ENCODE measurements around the gene C11orf58.

C11orf58 gene

GRCh38 chr11:16738193-16738946 is at the start of gene C11orf58:
Gene C11orf58 (plus strand): TSS chr11:16738647. CDS start chr11:16738779, 132 bp downstream.
- DNase-seq: peak; percentile 91 to 97 (median 96)

DNA sequence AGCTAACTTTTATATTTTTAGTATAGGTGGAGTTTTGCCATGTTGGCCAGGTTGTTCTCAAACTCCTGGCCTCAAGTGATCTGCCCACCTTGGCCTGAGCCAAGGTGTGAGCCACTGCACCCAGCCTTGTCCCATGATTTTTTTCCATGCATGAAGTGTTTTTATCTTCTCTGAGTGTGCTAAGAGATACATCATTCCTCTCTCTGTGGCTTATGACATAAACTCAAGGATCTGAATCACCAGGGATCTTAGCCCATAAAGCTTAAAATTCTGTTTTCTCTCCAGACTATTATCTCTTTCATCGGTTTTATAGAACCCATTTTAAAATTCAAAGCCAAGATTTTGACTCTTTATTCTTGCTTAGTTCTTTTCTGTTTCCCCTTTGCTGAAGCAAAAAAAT is 48.4 kb upstream of the C11orf58 start:
- DNase-seq: no peak

- no peak for DNase-seq
These were observed 34.7 kb upstream of the C11orf58 start for GRCh38 chr11:16703795-16704194.

DNA sequence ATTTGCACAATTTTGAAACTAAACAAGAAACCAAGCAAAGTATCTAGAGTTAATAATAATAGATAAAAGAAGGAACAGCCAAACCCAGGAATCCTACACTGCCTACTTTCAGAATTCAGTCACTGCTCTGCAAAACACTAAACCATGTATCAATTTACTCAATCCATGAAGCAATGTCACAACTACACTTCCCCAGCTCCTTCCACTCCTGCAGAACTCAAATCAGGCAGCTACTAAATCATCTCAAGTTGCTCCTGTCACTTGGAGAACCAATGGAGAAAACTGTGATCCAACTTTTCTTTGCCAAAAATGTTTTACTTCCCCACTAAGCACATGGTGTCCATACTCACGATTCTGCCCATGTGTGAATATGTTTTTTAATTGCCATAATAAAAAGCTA is 24.9 kb upstream of the C11orf58 start:
- no peak for DNase-seq

GRCh38 chr11:16722581-16723344 is 15.7 kb upstream of the C11orf58 start:
- no peak for DNase-seq

- no peak for DNase-seq
These were observed 10.6 kb upstream of the C11orf58 start for GRCh38 chr11:16727806-16728205.

GRCh38 chr11:16737818-16738192 is 642 bp upstream of the C11orf58 start:
- no peak for DNase-seq

DNA sequence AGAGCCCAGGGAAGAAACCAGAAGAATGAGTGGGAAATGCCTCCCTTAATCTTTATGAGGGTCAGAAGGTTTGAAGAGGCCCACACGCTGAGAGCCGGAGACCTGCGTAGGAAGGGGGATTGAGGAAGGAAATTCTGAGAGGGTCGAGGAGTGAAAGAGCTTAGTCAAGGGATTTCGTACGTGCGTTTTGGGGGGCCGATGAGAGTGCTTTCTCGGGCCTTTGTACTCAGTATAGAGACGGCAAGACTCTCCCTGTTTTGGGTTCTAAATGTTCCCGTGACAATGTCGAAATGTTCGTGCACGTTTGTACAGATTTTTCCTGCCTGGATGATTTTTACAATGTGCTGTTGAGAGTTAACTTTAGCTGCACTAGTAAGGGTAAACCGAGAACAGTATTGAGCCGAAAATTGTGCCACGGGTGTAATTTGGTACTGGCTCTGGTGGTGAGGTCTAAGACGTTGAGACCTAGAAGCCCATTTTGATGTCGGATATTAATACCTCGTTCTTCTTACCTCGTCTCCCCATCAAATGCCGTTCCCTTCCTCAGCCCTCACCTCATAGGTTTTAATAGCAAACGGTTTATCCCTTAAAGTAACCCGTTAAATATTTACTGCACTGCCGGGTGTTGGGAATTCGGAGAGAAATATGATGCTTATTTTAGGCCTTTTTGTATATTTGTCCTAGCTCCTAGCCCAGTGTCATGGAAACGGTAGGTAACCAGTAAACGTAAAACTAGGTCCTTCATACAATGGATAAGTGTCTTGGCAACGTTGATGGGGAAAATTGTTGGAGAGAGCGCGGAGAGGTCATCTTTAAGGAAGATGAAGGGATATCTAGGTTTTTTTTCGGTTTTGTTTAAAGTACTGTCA is 734 bp downstream of the C11orf58 start:
- peak in 2 of 6 experiments; percentile 55 to 74 for DNase-seq

GRCh38 chr11:16741473-16741872 is 3.0 kb downstream of the C11orf58 start:
- DNase-seq: peak in 1 of 6 experiments; percentile 9

GRCh38 chr11:16743478-16743877 is 5.0 kb downstream of the C11orf58 start:
- DNase-seq: no peak

DNA sequence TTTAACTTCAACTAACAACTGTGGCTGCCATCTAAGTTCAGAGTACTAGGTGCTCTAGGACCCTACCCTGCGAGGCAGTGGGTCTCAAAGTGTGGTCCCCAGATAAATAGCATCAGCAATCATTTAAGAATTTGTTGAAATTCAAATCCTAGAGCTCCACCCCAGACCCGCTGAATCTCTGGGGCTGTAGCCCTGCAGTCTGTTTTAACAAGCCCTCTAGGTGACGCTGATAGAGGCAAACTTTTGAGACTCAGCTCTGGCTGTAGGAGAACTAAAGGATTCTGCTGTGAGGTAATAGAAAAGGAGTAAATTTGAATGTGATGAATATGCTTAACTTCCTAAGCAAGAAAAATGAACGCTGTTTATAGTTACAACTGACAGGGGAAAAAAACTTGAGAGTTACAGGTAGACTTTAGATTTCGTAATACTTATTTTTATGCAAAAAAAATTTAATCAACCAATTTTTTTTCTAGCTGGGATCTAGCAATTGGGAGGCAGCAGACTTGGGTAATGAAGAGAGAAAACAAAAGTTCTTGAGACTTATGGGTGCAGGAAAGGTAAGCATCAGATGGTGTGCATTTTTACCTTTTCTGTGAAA is 5.8 kb downstream of the C11orf58 start:
- DNase-seq: no peak

DNA sequence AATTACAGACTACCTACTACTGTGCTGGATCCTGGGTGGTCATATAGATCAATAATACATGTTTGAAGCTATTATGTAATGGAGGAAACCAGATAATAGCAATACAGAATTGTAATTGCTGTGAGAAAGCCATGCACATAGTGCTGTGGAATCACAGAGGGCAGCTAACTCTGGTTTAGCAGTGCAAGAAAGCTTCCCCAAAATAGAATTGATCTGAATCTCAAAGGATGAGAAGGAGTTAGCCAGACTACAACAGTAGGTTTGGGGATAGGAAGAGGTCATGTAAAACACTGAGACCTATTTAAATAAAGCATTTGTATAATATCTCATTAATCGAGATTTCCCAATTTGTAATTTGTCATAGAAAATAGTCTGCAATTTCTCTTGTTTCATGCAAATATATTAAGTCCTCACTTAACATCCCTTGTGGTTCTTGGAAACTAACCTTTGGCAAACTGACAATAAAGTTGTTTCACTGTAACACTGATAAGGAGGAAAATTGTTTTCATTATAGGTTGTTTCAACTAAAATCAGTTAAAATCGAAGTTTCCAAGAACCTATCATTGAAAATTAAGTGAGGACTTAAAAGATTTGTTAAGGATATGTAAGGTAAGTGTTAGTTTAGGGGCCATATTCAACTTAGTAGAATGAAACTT is 7.6 kb downstream of the C11orf58 start:
- DNase-seq: no peak

GRCh38 chr11:16749092-16749491 is 10.6 kb downstream of the C11orf58 start:
- no peak for DNase-seq

DNA sequence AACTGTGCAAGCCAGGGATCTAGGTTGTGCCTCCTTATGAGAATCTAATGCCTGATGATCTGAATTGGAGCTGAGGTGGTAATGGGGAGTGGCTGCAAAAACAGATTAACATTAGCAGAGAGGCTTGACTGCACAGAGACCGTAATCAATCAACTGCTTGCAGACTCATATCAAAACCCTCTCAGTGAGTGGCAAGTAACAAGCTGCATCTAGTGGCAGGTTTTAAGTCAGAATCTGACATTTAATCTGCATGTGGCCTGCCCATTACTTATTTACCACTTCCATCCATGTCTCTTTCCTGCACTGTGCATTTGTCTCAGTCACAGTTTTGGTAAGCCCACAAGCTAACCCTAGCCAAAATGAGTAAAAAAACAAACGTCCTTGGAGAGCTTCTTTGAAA is 11.2 kb downstream of the C11orf58 start:
- no peak for DNase-seq

DNA sequence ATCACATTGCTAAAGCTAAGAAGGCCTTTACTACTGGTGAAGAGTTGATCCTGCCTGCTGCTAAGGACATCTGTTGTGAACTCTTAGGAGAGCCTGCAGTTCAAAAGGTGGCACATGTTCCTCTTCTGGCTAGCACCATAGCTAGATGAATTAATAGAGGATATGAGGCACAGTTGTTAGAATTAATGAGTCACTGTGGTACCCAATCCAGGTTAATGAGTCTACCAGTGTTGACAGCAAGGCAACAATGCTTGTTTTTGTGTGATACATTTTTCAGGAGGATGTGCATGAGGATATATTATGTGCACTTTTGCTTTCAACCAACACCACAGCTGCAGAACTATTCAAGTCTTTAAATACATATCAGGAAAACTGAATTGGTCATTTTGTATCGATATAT is 12.0 kb downstream of the C11orf58 start:
- no peak for DNase-seq

- DNase-seq: no peak
These were observed 20.1 kb downstream of the C11orf58 start for GRCh38 chr11:16758382-16759024.

- DNase-seq: no peak
These were observed 21.5 kb downstream of the C11orf58 start for GRCh38 chr11:16759857-16760508.

DNA sequence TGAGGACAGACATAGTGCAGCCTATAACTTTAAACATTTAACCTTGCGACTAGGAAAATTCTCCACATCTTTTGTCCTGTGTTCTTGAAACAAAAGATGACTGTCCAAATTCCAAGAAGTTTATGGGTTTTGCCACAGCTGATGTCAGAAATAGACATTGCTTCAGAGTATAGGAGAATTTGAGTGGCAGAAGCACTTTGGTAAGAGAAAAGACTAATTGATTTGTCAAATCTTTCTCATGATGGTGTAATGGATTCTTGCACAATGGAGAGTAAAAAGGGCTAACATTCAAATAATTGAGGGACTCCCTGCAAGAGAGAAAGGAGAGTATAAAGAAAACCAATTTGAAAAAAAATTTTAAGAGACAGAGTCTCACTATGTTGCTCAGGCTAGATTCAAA is 25.3 kb downstream of the C11orf58 start:
- no peak for DNase-seq

GRCh38 chr11:16764888-16765287 is 26.4 kb downstream of the C11orf58 start:
- DNase-seq: no peak

DNA sequence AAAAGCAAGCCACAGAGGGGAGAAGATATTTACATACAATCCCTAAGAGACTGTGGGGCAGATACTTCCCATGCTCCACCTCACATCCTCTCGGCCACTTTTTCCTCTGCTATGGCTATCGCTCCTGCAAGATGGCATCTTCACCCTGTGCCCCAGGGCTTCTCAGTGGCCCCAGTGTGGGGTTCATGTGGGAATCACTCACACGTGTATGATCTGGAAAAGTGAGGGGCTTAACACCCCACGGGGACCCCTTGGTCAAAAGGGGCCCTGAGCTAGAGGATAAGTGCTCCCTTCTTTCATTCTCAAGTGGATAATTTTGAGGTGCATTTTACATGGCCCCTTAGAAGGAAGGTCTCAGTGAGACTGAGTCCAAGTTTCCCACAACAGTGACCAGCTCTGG is 28.7 kb downstream of the C11orf58 start:
- no peak for DNase-seq

DNA sequence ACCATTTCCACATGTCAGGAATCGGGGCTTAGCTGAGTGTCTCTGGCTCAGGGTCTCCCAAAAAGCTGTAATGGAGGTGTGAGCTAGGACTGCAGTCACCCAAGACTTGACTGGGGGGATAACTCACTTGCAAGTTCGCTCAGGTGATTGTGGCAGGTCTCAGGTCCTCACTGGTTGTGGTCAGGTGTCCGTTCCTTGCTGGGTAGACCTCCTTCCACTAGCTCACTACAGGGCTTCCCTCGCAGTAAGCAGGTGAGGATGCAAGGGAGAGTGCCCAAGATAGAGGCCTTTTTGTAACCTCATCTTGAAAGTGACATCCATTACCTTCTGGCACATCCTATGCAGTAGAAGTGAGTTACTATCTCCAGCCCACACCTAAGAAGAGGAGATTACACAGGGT is 29.5 kb downstream of the C11orf58 start:
- DNase-seq: no peak
